GM21717 (cell line): Measurements from ENCODE around the gene DIMT1.

Source experiments
- ATAC-seq: cut with Tn5 transposase; IDR thresholded peaks from one replicate; pipeline ENCODE4 v1.9.1; 2021; ENCODE audit warnings: mild to moderate bottlenecking, moderate library complexity; ENCODE audit not compliant: unreplicated experiment

Gene DIMT1

DNA sequence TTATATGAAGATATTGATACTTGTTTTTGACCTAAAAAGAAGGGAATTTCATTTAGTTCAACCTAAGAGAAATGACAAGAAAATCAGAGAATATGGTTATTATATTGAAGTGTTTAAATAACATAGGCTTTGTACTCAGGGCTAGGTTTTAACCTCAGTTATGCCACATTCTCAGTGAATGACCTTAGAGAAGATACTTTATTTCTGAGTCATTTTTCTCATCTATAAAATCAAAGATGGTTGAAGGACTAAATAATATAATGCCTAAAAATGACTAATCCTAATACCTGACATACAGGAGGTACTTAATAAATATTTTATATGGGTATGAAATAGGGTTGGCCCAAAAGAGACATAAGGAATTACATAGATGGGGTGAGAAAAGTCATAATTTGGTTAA lies 32.3 kb downstream of the DIMT1 start:
- no peak for ATAC-seq

DNA sequence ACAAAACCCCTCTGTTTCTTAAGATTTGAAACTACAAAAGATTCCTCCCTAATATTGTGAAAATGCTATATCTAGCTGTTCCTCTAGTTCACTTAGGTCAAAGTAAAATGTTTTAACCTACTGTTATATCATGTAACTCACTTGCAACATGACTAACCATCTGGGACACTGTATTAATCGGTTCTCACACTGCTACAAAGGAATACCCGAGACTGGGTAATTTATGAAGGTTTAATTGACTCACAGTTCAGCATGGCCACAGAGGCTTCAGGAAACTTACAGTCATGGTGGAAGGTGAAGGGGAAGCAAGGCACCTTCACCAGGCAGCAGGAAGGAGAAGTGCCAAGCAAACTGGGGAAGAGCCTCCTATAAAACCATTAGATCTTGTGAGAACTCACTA lies 34.7 kb downstream of the DIMT1 start:
- no peak for ATAC-seq

DNA sequence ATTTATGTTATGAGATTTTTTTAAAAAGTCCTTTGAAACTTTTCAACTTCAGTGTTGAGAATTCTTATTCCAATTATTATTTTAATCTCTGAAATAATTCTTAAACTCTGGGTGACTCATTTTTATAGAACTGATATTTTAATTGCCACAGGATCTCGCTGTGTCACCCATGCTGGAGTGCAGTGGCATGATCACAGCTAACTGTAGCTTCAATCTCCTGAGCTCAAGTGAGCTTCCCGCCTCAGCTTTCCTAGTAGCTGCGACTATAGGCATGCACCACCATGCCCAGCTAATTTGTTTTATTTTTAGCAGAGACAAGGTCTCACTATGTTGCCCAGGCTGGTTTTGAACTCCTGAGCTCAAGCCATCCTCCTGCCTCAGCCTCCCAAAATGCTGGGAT lies 41.0 kb downstream of the DIMT1 start:
- ATAC-seq: no peak

DNA sequence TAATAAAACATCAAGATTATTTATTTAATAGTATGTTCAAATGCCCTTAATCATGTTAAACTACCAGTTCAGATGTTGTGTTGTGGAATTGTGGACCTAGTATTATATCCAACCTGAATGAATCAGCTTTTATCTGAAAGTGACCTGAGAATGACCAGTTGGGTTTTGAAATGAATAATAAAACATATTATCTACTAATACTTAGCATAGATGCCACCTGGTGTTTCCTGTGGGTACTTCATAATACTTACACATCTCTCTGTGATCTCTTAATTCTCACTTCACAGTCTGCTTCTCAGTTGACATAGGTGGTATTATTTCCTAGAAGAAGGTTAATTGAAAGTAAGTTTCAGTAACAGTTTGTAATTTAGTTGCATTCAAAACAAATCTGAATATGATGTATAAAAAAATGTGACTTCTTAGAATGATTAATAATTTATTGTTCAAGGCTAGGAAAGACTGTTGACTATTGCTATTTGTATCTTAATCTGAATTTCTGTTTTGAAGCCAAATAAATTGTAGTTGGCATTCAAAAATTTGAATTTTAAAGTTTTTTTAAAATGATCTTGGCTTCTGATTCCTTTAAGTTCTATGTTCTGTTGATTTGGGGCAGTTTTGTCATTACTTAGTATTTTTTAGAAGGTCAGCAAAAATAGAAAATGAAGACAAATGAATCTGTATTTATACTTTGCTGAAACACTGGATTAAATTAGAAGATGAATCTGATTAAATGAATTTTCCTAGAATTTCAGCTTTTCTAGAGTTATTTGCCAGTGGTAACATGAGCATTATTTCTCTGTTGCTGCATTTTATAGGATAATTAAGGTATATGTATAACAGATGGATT lies 49.5 kb downstream of the DIMT1 start:
- peak; percentile 90 for ATAC-seq

DNA sequence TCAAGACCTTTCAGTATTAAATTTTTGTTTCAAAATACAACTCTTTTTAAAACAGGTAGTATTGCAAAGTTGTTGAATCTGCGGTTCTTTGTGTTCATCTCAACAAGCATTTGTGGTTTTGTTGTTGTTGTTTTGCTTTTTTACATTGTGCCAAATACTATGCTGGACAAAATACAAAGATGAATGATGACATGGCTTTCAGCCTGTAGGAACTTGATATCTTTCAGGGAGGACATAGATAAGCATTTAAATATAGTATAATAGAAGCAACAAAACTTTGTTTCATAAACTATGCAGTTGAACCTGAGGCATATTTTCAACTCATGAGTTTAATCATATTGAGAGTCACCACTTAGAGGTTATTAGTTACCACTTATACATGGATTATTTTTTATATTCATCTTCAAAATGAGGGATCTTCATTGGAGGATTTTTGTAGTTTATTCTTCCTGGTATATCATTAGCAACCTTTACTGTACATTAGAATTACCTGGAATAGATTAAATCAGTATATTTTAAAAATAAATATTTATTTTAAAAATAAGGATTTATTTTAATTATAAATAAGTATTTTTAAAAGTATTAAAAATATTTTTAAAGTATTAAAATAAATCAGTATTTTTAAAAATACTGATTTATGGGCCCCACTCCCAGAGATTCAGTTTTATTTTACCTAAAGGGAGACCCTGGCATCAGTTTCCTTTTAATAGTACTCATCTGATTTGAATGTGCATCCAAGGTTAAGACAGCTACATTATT lies 54.8 kb downstream of the DIMT1 start:
- no peak for ATAC-seq

DNA sequence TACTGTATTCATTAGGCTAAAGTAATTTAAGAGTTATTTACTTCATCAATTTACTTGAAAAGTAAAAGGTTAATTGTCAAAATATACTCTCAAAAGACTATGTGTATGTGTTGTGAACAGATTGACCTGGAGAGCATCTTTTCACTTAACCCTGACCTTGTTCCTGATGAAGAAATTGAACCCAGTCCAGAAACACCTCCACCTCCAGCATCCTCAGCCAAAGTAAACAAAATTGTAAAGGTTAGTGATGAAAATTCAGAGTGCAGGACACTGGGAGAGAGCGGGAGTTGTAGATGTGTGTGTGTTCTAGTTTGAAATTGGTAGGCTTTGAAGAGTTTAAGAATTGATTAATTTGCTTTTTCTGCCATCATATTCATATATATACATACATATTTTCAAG lies 55.8 kb downstream of the DIMT1 start:
- no peak for ATAC-seq

DNA sequence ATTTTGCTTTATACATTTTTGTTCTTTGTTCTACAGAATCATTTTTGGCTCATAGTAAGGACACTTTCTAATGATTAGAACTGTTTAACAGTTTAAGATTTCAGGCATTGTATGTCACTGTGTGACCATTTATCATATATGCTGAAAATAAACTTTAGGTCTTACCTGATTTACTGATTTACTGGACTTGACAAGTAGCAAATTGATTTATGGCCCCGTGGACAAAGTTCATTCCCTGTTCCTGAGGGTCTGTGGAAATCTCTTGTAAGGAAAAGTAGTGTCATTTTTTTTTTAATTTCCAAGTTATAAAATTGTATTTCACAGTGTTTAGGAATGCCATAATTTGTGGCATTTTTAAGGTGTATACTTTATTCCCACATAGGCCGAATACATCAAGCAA lies 57.0 kb downstream of the DIMT1 start:
- ATAC-seq: no peak

DNA sequence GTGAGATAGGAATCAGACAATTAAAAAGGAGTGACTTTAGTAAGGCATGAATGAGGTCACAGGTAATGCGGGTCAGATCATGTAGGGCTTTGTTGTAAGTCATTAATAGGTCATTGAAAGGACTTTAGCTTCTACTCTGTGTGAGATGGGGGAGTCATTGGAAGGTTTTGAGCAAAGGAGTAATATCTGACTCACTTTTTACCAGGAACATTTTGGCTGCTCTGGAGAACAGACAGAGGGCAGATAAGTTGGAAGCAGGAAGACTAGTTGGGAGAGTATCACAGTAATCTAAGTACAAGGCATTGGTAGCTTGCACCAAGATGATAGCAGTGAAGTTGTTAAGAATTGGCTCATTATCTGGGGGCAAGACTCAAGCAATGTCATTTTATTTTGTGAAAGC lies 60.3 kb downstream of the DIMT1 start:
- no peak for ATAC-seq

DNA sequence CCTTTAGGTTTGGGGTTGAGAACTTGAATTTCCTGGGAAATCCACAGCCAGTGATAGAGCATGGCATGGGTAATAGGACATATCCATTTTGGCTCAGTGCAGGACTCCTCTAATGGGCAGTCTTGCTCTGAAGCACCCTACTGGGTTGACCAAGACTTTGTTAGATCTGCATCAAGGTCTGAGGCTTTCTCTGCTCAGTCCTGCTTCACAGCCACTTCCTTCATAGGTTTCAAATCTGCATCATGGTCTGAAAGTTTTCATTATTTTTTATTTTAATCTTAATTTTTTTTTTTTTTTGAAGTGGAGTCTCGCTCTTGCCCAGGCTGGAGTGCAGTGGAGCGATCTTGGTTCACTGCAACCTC lies 61.2 kb downstream of the DIMT1 start:
- peak; percentile 48 for ATAC-seq

DNA sequence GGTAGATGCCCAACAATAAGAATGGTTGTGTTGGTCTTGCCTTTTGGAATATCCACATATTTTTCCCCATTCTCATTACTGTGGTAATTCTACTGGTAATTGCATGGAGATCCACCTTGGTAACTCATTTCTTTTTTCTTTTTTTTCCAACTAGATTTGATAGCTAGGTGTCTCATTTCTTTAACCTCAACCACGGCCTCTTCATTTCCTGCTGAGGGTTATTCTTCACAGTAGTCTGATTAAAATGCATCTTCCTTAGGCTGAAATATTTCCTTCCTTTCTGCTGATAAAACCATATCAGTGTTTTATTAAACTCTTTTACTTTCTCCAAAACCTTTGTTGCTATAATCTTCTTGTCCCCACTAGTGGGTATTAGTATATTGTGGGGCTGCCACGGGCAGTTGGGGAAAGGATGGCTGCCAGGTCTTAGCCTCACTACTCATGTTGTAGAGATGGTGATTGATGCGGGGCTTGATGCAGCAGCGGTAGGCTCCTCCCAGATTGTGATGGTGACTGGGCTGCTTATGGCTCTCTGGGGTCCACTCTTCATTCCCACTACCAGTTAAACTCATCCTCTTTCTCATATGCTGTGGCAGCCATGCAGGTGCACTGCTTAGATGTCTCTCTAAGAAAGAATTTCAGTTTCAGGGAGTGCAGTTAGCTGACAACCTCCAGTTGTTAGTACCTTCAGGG lies 61.8 kb downstream of the DIMT1 start:
- peak; percentile 68 for ATAC-seq

DNA sequence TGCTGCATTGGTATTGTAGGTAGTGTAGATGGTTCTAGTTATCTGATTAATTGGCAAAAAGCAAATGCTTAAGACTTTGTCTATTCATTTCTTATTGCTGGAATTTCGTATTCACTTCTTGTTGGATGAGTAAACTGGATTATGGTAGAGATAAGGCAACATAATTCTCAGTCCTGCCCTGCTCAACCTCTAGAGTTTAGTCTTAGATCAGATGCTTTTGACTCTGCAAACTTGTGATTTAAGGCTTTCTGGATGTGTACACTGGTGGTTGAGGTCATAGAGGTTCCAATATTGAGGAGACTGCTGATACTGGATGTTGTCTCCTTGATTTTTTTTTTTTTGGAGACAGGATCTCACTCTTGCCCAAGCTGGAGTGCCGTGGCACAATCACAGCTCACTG lies 62.7 kb downstream of the DIMT1 start:
- ATAC-seq: no peak

DNA sequence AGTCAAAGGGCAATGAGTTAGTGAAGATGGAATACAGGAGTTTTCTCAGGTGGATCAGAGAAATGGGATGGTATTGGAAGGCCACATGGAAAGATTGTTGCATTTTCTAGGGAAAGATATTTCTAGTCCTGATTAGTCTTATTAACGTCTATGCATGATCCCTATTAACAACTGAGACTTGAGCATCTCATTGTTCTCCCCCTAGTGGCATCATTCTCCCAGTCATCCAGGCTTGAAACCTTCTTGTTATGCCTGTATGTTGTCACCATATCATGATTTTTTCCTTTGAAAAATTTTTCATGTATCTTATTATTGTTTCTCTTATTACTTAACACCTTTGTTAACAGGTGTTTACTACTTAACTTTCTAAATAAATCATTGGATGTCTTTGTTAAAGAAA lies 63.3 kb downstream of the DIMT1 start:
- ATAC-seq: no peak
